ENCODE measurements around the gene EPC1. TPM values are rescaled to one million over a fixed set of nuclear protein-coding genes. Genes with fewer than 3 reads are reported as not detected.
"Not testable (repeated sequence)": the region's sequence is repeated elsewhere in the genome, so short reads cannot be mapped to it uniquely, and the experiment has no call there.

EPC1 gene
- total RNA-seq, 4 donors from 2014 or later = 25.0 to 37.9 (median 29.3) TPM

DNA sequence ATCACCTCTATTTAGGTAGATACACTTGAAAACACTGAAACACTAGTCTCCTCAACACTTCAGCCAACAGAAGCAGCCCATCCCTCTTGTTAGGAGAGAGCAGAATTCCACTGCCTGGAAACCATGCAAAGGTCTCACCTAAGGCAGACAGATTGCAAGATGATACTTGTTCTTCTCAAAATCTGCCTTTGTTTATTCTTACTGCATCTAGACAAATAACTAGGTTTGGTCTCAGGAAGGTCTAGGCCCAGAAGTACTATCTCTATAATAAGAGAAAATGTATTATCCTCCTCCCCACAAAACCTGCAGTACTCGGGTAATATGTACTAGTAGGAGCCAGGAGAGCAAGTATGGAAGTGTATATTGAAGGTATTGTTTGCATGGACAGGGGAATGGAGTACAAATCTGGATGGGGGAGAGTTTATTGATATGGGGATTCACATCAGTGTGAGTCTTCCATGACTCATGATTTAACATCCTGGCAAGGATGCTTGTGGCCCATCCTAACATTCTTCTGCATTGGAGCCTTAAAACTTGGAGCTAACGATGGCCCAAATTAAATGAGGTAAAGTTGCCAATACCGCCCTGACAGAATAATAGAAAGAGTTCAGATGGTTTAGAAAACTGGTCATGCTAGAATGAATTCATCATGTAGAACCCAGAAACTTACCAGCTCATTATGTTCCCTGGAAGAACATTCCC, 109.2 kb downstream of the EPC1 start:
- in situ Hi-C loops (cut with MboI; ENCODE audit: low sequenced_read_pairs in 4 of 4) (no loop called here), intact Hi-C loops (cut with DNase I; ENCODE audit: low total_unique reads) (no loop called here)
- no peak overlapping the region for H3K4me3 ChIP-seq
- no peak for ATAC-seq
- H3K27me3 ChIP-seq = no peaks in the 10 kb centered on the region
- H3K9me3 ChIP-seq = no peaks in the 10 kb centered on the region
- no peak for DNase-seq
- TF ChIP-seq, protein P1, sequence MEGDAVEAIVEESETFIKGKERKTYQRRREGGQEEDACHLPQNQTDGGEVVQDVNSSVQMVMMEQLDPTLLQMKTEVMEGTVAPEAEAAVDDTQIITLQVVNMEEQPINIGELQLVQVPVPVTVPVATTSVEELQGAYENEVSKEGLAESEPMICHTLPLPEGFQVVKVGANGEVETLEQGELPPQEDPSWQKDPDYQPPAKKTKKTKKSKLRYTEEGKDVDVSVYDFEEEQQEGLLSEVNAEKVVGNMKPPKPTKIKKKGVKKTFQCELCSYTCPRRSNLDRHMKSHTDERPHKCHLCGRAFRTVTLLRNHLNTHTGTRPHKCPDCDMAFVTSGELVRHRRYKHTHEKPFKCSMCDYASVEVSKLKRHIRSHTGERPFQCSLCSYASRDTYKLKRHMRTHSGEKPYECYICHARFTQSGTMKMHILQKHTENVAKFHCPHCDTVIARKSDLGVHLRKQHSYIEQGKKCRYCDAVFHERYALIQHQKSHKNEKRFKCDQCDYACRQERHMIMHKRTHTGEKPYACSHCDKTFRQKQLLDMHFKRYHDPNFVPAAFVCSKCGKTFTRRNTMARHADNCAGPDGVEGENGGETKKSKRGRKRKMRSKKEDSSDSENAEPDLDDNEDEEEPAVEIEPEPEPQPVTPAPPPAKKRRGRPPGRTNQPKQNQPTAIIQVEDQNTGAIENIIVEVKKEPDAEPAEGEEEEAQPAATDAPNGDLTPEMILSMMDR (IDR thresholded peaks at IDR 0.05 in 4 of 5, conservative IDR thresholded peaks at IDR 0.05 in 1 of 5) = no peak
- no peak for TF ChIP-seq POLR2A (IDR thresholded peaks at IDR 0.05)
- no peak overlapping the region for H3K27ac ChIP-seq
- H3K36me3 ChIP-seq = no peaks in the 10 kb centered on the region
- no peaks in the 10 kb centered on the region for H3K4me1 ChIP-seq

DNA sequence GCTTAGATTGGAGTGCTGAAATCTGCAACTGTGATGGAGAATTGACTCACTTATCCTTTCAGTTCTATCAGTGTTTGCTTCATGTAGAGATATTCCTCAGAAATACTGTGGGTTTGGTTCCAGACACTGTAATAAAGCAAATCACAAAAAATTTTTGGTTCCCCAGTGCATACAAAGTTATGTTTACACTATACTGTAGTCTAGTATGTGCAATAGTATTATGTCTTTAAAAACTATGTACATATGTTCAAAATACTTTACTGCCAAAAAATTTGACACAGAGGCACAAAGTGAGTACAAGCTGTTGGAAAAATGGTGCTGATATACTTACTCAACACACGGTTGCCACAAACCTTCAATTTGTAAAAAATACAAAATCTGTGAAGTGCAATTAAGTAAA, 112.5 kb downstream of the EPC1 start:
- in situ Hi-C loops (cut with MboI; ENCODE audit: low sequenced_read_pairs in 4 of 4) (no loop called here), intact Hi-C loops (cut with DNase I; ENCODE audit: low total_unique reads) (no loop called here)

DNA sequence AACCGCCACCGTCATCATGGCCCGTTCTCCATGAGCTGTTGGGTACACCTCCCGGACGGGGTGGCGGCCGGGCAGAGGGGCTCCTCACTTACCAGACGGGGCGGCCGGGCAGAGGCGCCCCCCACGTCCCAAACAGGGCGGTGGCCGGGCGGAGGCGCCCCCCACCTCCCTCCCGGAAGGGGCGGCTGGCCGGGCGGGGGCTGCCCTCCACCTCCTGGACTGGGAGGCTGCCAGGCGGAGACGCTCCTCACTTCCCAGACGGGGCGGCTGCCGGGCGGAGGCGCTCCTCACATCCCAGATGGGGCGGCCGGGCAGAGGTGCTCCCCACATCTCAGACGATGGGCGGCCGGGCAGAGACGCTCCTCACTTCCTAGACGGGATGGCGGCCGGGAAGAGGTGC, 113.6 kb downstream of the EPC1 start:
- DNase-seq; H3K4me3 ChIP-seq; H3K36me3 ChIP-seq; H3K27me3 ChIP-seq; ATAC-seq; intact Hi-C loops (cut with DNase I; ENCODE audit: low total_unique reads); H3K9me3 ChIP-seq; H3K4me1 ChIP-seq; in situ Hi-C loops (cut with MboI; ENCODE audit: low sequenced_read_pairs in 4 of 4); H3K27ac ChIP-seq: not testable (repeated sequence)

More for the DNA sequence above, 112.5 kb downstream of the EPC1 start:
- Histone ChIP-seq H3K27me3 (no peaks in the 10 kb centered on the region), H3K4me3 (no peak overlapping the region), H3K36me3 (no peaks in the 10 kb centered on the region), H3K27ac (no peak overlapping the region), H3K4me1 (no peaks in the 10 kb centered on the region), H3K9me3 (no peaks in the 10 kb centered on the region)
- ATAC-seq (no peak), DNase-seq (no peak)
- no peak for TF ChIP-seq POLR2A (IDR thresholded peaks at IDR 0.05)
- TF ChIP-seq, protein P1 (IDR thresholded peaks at IDR 0.05 in 4 of 5, conservative IDR thresholded peaks at IDR 0.05 in 1 of 5) = no peak

DNA sequence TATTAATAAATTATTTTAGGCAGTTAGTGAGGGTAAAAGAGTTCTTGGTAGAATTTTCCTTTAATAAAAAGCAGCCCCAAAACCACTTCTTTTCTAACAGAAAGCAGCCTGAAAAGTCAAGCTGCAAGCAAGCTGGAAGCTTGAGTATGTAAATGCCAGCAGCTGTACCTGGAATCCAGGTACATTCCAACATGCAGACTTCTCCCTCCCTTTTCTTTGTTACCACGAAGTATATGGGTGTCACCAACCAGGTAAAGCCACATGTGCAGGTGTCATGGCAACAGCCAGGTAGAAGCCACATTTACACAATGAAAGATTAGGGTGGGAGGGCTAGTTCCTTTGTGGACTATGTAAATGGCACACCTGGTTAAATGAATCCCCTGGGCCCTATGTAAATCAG, 114.6 kb downstream of the EPC1 start:
- intact Hi-C loops (cut with DNase I; ENCODE audit: low total_unique reads) = no loop called here
- H3K4me3 ChIP-seq = no peak overlapping the region
- no peaks in the 10 kb centered on the region for H3K36me3 ChIP-seq
- DNase-seq (no peak), ATAC-seq (no peak)
- H3K9me3 ChIP-seq = no peaks in the 10 kb centered on the region
- in situ Hi-C loops (cut with MboI; ENCODE audit: low sequenced_read_pairs in 4 of 4) = no loop called here
- no peak overlapping the region for H3K27ac ChIP-seq
- no peaks in the 10 kb centered on the region for H3K4me1 ChIP-seq
- TF ChIP-seq POLR2A (IDR thresholded peaks at IDR 0.05) = no peak
- TF ChIP-seq, protein P1 (IDR thresholded peaks at IDR 0.05 in 4 of 5, conservative IDR thresholded peaks at IDR 0.05 in 1 of 5) = no peak
- H3K27me3 ChIP-seq = no peaks in the 10 kb centered on the region

DNA sequence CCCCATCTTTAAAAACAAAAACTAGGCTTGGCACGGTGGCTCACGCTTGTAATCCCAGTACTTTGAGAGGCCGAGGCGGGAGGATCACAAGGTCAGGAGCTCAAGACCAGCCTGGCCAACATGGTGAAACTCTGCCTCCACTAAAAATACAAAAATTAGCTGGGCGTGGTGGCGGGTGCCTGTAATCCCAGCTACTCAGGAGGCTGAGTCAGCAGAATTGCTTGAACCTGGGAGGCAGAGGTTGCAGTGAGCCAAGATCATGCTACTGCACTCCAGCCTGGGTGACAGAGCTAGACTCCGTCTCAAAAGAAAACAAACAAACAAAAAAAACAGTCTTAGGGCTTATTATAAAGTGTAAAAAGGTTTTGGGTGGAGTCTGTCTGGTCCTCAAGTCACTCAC, 117.2 kb downstream of the EPC1 start:
- H3K27me3 ChIP-seq; H3K4me3 ChIP-seq; H3K27ac ChIP-seq; H3K4me1 ChIP-seq; H3K9me3 ChIP-seq; H3K36me3 ChIP-seq; ATAC-seq; intact Hi-C loops (cut with DNase I; ENCODE audit: low total_unique reads); DNase-seq; in situ Hi-C loops (cut with MboI; ENCODE audit: low sequenced_read_pairs in 4 of 4): not testable (repeated sequence)

DNA sequence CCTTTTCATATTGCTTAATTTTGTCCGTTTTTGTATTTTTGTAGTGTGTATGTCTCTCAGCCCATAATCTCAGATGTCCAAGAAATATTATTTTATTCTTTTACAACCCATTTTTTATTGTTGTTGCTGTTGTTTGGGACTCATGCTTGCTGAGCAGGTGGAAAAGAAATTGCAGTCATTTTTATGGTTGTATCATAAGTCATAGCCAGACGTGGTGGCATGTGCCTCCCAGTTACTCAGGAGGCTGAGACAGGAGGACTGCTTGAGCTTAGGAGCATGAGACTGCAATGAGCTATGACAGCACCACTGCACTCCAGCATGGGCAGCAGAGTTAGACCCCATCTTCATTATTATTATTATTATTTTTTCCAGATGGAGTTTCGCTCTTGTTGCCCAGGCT, 117.8 kb downstream of the EPC1 start:
- H3K36me3 ChIP-seq = no peaks in the 10 kb centered on the region
- no peak for ATAC-seq
- in situ Hi-C loops (cut with MboI; ENCODE audit: low sequenced_read_pairs in 4 of 4) = no loop called here
- no peak overlapping the region for H3K4me3 ChIP-seq
- TF ChIP-seq POLR2A (IDR thresholded peaks at IDR 0.05) = no peak
- TF ChIP-seq, protein P1 (IDR thresholded peaks at IDR 0.05 in 4 of 5, conservative IDR thresholded peaks at IDR 0.05 in 1 of 5) = no peak
- H3K4me1 ChIP-seq = no peaks in the 10 kb centered on the region
- intact Hi-C loops (cut with DNase I; ENCODE audit: low total_unique reads) = no loop called here
- H3K27ac ChIP-seq = no peak overlapping the region
- H3K27me3 ChIP-seq = no peaks in the 10 kb centered on the region
- no peaks in the 10 kb centered on the region for H3K9me3 ChIP-seq
- no peak for DNase-seq

Data from gastrocnemius medialis (tissue), 4 donors.